NCI-H774 (cell line): ENCODE measurements around the gene PRADC1.
"Not testable (repeated sequence)": the region's sequence is repeated elsewhere in the genome, so short reads cannot be mapped to it uniquely, and the experiment has no call there.

ENCODE experiments used
- DNase-seq: peaks from one replicate; lab custom pipeline; 2025; lab: John Stamatoyannopoulos, UW

The PRADC1 gene

GRCh38 chr2:73202156-73203054 lies 30.6 kb downstream of the PRADC1 start, which contains the start of gene NOTO:
NOTO (plus strand) TSS chr2:73202574; CDS start chr2:73202667, 93 bp downstream.
- no peak for DNase-seq

- DNase-seq = not testable (repeated sequence)
These were observed 32.8 kb downstream of the PRADC1 start for GRCh38 chr2:73200281-73200680.

- DNase-seq = no peak
These were observed 35.5 kb downstream of the PRADC1 start for GRCh38 chr2:73197579-73197978.

- no peak for DNase-seq
These were observed 45.5 kb downstream of the PRADC1 start for GRCh38 chr2:73187549-73187948.

GRCh38 chr2:73185965-73186364 lies 47.1 kb downstream of the PRADC1 start:
- no peak for DNase-seq
